B cell (primary cell): ENCODE measurements around the gene IL1RAPL1.

Source experiments
- CTCF ChIP-seq: fragments of 200-600 bp; IDR thresholded peaks from one replicate; pipeline ENCODE4 v1.8.0; 2022; ENCODE audit warnings: antibody characterized with exemption, mild to moderate bottlenecking
- EZH2 ChIP-seq: IDR thresholded peaks from 2 replicates; pipeline ENCODE4 v1.6.1; 2012; ENCODE audit warnings: borderline replicate concordance, low read depth, mild to moderate bottlenecking, moderate library complexity, low read length; ENCODE audit not compliant: insufficient read depth, poor library complexity, severe bottlenecking

GRCh38 chrX:29419774-29420553 is 832.7 kb downstream of the IL1RAPL1 start:
- TF ChIP-seq CTCF (no peak), EZH2 (no peak)
